ENCODE measurements around the gene TTC28.

DNA sequence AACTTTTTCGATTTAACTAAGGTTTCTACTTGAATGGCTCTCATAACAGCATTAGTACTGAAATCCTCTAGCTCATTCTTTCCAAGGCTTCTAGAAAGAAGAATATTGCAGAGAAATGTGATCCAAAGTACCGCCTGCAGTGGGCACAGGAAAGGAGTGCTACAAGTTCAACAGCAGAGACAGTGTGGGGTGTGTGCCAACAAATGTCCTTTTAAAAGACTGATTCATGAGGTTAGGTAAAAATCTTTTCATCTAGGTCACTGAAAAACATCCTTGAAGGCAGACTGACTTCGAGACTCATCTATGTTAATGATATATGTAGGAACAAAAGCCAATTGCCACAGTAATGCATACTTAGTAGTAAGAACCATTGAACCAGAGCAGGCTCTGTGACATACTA lies 411.5 kb downstream of the TTC28 start:
- TF ChIP-seq RAD21 (IDR thresholded peaks at IDR 0.05; ENCODE audit: insufficient read depth, low read depth, low read length) = no peak
- TF ChIP-seq, protein P1, sequence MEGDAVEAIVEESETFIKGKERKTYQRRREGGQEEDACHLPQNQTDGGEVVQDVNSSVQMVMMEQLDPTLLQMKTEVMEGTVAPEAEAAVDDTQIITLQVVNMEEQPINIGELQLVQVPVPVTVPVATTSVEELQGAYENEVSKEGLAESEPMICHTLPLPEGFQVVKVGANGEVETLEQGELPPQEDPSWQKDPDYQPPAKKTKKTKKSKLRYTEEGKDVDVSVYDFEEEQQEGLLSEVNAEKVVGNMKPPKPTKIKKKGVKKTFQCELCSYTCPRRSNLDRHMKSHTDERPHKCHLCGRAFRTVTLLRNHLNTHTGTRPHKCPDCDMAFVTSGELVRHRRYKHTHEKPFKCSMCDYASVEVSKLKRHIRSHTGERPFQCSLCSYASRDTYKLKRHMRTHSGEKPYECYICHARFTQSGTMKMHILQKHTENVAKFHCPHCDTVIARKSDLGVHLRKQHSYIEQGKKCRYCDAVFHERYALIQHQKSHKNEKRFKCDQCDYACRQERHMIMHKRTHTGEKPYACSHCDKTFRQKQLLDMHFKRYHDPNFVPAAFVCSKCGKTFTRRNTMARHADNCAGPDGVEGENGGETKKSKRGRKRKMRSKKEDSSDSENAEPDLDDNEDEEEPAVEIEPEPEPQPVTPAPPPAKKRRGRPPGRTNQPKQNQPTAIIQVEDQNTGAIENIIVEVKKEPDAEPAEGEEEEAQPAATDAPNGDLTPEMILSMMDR (IDR thresholded peaks at IDR 0.05 in 2 of 3, conservative IDR thresholded peaks at IDR 0.05 in 1 of 3; ENCODE audit: control insufficient read depth in 2 of 3, extremely low read depth in 1 of 3, insufficient read depth in 1 of 3, low read depth in 3 of 3, low read length in 3 of 3) = no peak
- no peak for TF ChIP-seq MTA3 (IDR thresholded peaks at IDR 0.05; ENCODE audit: borderline replicate concordance, low read length)
- TF ChIP-seq, protein P2, sequence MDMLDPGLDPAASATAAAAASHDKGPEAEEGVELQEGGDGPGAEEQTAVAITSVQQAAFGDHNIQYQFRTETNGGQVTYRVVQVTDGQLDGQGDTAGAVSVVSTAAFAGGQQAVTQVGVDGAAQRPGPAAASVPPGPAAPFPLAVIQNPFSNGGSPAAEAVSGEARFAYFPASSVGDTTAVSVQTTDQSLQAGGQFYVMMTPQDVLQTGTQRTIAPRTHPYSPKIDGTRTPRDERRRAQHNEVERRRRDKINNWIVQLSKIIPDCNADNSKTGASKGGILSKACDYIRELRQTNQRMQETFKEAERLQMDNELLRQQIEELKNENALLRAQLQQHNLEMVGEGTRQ (IDR thresholded peaks at IDR 0.05; ENCODE audit: borderline replicate concordance, low read depth, low read length) = no peak
- TF ChIP-seq, protein P3, sequence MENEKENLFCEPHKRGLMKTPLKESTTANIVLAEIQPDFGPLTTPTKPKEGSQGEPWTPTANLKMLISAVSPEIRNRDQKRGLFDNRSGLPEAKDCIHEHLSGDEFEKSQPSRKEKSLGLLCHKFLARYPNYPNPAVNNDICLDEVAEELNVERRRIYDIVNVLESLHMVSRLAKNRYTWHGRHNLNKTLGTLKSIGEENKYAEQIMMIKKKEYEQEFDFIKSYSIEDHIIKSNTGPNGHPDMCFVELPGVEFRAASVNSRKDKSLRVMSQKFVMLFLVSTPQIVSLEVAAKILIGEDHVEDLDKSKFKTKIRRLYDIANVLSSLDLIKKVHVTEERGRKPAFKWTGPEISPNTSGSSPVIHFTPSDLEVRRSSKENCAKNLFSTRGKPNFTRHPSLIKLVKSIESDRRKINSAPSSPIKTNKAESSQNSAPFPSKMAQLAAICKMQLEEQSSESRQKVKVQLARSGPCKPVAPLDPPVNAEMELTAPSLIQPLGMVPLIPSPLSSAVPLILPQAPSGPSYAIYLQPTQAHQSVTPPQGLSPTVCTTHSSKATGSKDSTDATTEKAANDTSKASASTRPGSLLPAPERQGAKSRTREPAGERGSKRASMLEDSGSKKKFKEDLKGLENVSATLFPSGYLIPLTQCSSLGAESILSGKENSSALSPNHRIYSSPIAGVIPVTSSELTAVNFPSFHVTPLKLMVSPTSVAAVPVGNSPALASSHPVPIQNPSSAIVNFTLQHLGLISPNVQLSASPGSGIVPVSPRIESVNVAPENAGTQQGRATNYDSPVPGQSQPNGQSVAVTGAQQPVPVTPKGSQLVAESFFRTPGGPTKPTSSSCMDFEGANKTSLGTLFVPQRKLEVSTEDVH (IDR thresholded peaks at IDR 0.05; ENCODE audit: low read depth, partially characterized antibody) = no peak
- TF ChIP-seq NRF1 (conservative IDR thresholded peaks at IDR 0.05; ENCODE audit: low read depth, low read length) = no peak

All from GM12878 (cell line).